GM18499 (cell line): Measurements from ENCODE around the gene CHST14.

Experiments used
- ATAC-seq: cut with Tn5 transposase; IDR thresholded peaks from one replicate; pipeline ENCODE4 v1.9.1; 2021; ENCODE audit warnings: moderate number of reproducible peaks; ENCODE audit not compliant: insufficient read depth, unreplicated experiment

CHST14 gene, protein sequence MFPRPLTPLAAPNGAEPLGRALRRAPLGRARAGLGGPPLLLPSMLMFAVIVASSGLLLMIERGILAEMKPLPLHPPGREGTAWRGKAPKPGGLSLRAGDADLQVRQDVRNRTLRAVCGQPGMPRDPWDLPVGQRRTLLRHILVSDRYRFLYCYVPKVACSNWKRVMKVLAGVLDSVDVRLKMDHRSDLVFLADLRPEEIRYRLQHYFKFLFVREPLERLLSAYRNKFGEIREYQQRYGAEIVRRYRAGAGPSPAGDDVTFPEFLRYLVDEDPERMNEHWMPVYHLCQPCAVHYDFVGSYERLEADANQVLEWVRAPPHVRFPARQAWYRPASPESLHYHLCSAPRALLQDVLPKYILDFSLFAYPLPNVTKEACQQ

GRCh38 chr15:40470423-40471104, at the start of gene CHST14:
Gene CHST14, plus strand, starts transcription at chr15:40470984. Its CDS starts 230 bp downstream, at chr15:40471214.
- no peak for ATAC-seq

GRCh38 chr15:40421246-40422157, 49.3 kb upstream of the CHST14 start:
- no peak for ATAC-seq

DNA sequence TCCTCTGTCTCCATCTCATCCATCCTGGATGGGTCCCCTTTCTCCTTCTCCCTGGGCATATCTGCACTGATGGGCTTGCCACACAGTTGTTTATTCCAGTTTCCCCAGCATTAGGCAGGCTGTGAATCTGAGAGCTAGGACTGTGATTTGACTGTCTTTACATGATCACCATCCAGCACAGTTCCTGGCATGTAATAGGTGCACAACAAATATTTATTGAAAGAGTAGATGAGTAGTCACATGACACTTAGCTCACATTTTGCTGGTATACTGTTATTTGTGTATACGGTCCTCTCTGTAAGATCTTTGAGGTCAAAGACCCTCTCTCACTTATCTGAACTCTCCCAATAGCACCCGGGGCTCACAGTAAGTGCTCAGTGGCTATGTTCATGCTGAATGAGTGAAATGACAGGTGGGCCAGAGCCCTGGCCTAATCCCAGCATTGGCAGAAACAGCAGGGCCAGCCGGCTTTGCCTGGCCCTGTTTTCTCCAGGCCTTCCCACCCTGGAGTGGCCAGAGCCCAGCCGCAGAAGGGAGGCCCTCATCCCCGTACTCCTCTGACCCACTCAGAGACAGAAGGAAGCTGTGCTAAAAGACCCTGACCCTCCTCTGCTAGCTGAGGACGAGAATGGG, 46.2 kb upstream of the CHST14 start:
- ATAC-seq = no peak

DNA sequence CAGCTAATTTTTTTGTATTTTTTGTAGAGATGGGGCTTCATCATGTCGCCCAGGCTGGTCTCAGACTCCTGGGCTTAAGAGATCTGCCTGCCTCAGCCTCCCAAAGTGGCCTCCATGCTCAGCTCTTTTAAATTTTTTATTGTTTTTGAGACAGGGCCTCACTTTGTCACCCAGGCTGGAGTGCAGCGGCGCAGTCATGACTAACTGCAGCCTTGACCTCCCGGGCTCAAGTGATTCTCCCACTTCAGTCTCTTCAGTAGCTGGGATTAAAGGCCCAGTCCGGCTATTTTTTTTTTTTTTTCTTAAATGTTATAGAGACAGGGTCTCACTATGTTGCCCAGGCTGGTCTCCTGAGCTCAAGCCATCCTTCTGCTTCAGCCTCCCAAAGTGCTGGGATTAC, 45.1 kb upstream of the CHST14 start:
- ATAC-seq = no peak

DNA sequence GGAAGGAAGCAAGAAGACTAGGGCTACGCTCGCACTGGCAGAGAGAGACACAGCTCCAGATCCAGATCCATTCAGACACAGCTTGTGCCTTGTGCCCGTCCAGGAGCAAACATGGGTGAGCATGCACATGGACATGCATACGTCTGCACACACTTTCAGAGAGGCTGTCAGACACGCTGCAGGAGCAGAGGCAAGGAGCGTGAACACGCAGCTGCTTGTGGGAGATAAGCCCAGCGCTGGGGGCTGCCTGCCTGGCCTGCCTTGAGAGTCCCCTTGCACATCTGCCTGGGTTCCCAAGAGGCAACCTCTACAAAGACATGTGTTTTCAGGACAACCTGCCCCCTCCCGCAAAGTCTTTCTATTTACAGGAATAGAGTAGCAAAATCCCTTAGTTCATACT, 43.6 kb upstream of the CHST14 start:
- ATAC-seq = no peak

GRCh38 chr15:40428185-40428584, 42.6 kb upstream of the CHST14 start:
- no peak for ATAC-seq

GRCh38 chr15:40429068-40429710, 41.6 kb upstream of the CHST14 start:
- ATAC-seq = no peak

DNA sequence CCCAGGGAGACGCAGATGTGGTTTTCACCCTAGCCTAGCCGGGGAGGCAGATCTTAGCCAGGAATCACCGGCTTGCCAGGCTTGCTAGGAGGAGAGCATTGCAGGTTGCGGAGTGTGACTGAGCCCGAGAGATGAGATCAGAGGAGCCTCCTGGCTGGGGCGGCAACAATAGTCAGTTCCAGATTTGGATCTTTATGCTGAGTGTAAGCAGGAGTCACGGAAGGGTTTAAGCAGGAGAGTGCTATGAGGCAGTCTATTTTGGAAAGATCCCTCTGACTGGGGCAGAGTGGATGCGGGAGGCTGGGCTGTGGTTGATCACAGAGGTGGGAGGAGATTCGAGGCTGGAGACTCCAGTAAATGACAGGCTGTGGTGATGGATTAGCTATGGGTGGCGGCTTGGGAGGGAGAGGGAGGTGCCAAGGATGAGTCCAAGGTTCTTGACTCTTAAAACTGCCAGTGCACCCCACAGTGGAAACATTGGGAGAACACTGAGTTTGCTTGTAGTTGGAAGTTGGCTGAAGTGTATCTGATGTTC, 40.4 kb upstream of the CHST14 start:
- ATAC-seq = no peak

DNA sequence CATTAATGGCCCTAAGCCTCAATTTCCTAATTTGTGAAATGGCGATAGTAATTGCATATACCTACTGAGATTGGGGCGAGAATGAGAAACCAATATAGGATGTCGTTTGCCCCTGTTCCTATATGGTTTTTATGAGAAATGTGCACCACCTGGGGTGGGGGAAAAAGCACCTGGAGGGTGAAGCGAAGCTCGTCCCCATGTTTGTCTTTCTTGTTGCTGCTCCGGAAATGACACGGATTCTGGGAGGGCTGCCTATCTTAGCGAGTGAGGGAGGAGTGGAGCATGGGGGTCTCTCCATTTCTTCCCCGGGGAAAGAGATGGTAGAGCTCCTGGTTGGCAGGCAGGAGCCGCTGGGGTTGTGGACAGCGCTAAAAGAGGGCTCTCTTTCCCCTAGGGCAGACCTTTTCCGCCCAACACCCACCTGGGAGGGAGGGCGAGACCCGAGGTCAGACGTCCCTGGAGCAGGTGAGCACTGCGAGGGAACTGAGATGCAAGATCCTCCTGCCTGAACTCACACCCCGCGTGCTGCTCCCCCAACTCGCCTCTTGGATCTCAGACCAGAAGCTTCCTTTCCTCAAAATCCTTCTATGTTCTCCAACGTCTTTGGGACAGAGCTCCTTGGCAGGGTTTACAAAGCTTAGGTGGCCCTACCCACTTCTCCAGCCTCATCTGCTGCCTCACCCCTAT, 35.6 kb upstream of the CHST14 start:
- no peak for ATAC-seq

- ATAC-seq = no peak
Measured at GRCh38 chr15:40435710-40436089, 35.1 kb upstream of the CHST14 start.

GRCh38 chr15:40436116-40436891, 34.5 kb upstream of the CHST14 start:
- ATAC-seq = no peak

- no peak for ATAC-seq
Measured at GRCh38 chr15:40436892-40437751, 33.7 kb upstream of the CHST14 start.

- no peak for ATAC-seq
Measured at GRCh38 chr15:40437752-40438687, 32.8 kb upstream of the CHST14 start.

DNA sequence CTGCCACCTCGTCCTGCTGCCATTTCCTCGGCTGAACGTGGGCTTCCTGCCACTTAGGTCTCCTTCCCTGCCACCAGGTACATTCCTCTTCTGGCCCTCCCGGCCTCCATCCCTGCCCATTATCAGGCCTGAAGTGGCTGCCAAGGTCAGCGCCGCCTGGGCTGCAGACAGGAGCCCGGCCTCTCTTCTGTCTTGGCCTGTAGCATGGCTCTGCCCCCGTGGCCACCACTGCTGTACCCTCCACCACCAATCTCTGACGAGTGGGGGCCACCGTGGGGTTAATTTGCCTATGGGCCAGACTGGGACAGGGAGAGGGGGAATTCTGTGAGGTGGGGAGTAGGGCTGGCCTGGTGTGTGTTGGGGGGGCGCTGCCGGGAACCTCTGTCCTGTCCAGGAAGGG, 32.1 kb upstream of the CHST14 start:
- no peak for ATAC-seq

DNA sequence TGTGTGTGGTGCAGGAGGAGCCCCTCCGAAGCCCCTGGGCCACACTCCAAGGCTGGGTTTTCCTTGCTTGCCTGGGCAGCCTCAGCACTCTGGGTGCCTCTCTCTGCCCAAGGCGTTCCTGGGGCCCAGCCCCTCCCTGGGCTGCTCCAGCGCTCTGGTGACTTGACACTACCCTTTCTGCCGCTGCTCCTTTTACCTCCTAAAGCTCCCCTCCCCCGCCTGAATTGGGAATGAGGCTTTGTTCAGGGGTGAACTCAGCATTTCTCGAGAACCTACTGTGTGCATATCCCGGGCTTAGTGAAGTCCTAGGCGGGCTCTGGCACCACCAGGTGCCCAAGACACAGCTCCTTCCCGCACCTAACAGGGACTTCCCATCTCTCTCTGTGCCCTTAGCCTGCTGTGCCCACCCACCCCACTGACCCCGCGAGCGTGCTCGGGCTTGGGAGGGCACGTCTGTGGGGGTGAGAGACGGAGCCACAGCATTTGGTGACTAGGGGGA, 31.3 kb upstream of the CHST14 start:
- no peak for ATAC-seq
